Activated CD4-positive, alpha-beta T cell treated with anti-CD3 and anti-CD28 coated beads for 48 hours (primary cell): ENCODE measurements around the gene NMNAT3.

Experiments
- DNase-seq: peaks from one replicate; pipeline ENCODE4 v3.0.0-alpha.2; 2020

The NMNAT3 gene

GRCh38 chr3:139574026-139574947, 103.5 kb downstream of the NMNAT3 start:
- no peak for DNase-seq

DNA sequence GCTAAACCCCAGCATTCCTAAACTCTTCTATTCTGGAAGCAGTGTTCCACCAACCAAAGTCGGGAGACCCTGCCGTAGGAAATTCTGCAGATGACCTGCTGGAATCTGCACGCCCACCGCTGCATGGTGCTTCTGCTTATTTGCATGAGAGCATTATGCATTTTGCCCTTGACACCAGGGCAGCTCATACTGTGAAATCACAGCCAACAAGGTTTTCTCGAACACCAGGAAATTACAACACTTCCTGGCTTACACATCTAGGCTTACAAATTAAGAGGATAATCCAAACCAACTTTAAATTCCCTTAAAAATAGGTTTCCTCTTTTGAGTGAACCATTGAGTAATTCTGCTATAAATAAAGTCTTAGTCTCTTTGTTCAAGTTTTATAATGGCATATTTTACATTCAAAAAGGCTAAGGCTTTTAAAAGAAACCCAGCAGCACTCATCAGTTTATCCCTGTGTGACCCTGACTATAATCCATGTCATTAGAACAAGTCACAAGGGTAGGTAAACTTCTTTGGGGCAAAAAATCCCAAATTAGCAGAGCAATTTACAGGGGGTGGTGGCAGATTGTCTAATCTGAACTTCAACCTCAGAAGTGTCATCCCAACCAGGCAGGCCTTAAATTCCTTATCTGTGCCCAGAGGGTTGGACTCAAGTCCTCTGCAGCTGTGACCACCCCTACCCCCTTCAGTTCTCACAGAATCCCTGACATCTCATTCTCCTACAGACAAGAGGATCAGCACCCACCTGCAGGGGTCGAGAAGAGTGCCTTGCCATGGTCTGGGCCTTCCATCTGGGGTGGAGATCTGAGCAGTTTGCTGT, 104.7 kb downstream of the NMNAT3 start:
- DNase-seq: no peak

GRCh38 chr3:139571711-139572110, 106.1 kb downstream of the NMNAT3 start:
- no peak for DNase-seq

GRCh38 chr3:139564294-139564861, 113.4 kb downstream of the NMNAT3 start:
- no peak for DNase-seq

- DNase-seq: peak; percentile 20
Measured at GRCh38 chr3:139561959-139562676, 115.7 kb downstream of the NMNAT3 start.

- no peak for DNase-seq
Measured at GRCh38 chr3:139561255-139561817, 116.4 kb downstream of the NMNAT3 start.

- no peak for DNase-seq
Measured at GRCh38 chr3:139560411-139560810, 117.4 kb downstream of the NMNAT3 start.

- no peak for DNase-seq
Measured at GRCh38 chr3:139559541-139559940, 118.2 kb downstream of the NMNAT3 start.

DNA sequence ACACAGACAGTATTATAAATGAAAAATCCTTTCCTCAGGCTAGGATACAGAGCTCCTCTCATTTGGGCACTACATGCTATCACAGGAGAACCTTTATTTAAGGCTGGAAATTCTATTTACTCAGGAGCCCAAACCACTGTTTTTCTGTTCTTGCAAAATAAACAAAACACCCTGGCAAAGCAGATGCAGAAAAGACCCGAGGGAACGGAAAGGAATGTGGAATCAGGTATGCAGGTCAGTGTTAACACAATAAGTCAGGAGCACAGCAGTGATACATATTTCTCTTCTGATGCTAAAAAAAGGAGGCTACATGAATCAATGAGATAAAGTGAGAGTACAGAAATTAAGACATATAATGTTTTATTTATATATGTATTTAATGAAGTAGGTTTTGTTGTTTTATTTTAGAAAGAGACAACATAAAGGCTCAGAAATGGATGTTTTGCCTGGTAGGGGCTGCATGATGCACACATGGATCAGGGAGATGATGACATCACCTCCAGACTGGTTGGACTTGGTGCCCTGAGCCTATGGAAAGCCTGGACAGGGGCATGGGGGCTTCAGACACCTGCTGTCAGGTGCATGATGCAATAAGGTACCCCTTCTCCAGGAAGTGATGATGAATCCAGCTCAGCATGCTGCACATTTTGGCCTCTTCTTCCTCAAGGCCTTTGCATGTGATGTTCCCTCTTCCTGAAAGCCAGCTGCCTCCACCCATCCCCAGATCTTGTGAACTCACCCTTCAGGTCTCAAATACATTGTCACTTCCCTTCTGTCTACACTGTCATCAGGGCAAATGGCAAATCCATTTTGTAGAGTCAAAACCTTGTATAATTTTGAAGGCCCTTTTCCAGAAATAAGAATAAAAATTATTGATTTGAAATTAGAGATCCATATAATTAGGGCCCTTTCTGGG, 119.2 kb downstream of the NMNAT3 start:
- no peak for DNase-seq

DNA sequence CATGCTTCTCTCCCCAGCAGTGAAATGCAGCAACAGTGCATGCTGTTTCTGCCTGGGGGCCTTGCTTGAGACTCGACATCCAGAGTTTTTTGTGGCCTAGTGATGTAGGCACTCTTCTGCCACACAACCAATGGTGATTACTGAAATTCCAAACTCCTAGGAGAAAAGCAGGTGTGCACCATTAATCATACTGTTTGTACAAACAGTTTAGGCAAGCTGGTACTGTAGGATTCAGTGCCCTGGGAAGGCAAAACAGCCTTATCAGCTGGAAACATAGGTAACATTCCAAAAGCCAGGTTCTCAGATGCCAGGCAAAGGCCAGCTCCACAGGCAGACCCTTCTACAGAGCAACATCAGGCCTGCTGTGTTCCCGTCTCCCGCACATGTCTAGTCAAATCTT, 120.7 kb downstream of the NMNAT3 start:
- DNase-seq: no peak

- no peak for DNase-seq
Measured at GRCh38 chr3:139555249-139555648, 122.5 kb downstream of the NMNAT3 start.

- DNase-seq: no peak
Measured at GRCh38 chr3:139554628-139555027, 123.1 kb downstream of the NMNAT3 start.

DNA sequence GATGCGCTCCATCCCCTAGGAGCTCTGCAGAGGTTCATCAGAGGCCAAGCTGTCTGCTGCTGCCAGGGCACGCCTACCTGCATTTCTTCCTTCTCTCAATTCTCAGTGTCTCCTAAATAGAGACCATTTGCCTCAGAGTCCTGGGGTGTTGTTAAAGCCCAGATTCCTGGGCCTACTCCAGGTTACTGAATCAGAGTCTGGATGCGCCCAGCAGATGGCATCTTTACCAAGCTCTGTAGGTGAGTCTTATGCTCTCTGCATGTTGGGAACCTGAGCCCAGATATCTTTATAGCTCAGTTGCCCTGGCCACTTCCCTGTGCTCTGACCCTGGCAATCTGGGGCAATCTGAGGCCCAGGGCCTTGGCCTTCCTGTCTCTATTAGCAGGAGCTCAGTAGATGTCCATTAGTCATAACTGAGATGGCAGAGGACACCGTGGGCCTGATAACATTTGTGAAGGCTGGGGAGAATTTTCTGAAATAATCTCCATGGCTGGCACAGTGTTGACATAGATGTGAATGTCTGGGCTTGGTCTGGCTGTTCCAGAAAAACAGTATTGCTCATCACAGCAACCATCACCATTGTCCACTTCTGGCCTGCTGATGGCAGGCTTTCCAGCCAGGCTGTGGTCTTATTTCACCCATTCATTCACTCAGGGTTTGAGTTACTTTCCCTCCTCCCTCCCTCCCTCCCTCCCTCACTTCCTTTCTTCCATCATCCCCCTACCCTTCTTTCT, 125.0 kb downstream of the NMNAT3 start:
- DNase-seq: no peak

DNA sequence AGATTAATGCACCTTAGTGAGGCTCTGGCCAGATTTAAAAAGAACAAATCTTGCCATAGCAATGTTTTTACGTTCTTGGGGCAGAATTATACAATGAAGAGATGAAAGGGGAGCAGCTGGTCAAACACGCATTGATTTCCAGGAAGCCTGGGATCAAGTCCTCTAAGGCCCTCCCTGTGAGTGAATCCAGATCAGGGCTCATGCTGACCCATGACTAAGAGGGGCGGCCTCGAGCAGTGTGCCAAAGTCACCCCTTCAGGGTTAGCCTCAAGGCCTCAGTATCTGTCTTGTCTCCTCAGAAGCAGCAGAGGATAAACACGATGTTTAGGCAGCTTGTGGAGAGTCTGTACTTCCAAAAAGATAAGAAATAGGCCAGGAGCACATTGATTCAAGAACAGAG, 129.0 kb downstream of the NMNAT3 start:
- no peak for DNase-seq

DNA sequence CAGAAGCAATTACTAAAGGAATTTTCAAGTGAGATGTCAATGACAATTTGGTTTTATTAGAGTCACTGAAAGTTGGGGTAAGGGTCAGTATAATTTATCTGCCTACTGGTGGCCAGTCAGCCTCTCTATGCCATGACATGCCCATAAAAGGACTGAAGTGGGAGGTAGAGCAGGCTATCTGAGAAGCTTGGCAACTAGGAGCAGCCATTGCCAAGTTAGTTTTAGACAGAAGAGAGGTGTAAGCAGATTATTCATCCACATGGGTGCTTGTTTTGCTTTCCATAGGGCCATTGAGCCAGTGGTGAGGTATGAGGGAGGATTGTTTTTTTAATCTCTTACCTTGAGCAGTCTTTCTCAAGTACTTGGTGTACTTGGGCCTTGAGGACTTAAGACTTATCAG, 130.1 kb downstream of the NMNAT3 start:
- no peak for DNase-seq

DNA sequence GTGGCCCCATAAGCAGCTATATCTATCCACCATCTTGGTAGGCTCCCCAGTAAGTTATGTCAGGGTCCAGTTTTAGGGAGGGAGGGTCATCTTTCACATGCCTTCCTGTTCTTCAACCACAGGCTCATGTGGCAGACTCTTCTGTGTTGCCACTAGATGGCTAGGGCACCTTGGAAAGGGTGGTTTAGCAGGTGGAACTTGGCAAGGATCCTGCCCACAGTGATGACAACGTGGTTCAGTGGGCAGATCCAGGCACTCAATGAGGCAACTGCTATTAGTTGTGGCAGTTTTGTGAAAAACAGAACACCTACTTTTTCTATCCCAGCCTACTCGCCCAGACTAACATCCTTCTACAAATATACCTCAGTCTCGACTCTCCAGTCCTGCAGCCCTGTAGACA, 131.0 kb downstream of the NMNAT3 start:
- no peak for DNase-seq

DNA sequence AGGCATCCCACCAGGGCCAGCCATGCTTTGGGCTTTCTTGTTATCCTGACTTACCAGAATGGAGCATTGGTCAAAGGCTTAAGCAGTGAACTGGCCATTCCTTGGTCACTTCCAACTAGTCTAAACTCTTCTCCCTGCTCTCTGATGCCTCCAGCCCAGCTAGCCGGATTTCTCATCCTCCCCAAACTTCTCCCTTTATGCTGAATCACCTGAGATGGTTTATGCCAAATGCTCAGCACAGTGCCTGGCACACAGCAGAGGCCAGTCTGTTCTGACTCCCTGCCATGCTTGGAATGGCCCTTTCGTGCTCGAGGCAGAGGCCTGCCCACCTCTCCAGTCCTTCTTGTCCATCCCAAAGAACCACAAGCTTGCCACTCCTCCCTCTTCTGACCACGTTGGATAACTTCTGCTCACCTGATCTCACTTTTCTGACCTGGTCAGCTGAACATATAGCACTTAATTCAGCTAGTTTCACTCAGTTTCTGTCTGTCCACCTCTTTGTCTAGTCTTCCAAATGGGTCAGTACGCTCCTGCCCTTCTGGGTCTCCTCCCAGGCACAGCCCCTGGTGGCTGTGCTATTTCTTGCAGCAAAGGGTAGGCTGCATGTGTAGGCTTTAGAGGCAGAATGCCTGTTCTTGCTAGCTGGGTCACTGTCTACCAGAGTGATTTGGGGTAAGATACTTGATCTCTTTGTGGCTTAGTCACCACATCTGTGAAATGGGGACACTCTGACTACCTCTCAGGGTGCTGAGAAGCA, 136.1 kb downstream of the NMNAT3 start:
- no peak for DNase-seq

DNA sequence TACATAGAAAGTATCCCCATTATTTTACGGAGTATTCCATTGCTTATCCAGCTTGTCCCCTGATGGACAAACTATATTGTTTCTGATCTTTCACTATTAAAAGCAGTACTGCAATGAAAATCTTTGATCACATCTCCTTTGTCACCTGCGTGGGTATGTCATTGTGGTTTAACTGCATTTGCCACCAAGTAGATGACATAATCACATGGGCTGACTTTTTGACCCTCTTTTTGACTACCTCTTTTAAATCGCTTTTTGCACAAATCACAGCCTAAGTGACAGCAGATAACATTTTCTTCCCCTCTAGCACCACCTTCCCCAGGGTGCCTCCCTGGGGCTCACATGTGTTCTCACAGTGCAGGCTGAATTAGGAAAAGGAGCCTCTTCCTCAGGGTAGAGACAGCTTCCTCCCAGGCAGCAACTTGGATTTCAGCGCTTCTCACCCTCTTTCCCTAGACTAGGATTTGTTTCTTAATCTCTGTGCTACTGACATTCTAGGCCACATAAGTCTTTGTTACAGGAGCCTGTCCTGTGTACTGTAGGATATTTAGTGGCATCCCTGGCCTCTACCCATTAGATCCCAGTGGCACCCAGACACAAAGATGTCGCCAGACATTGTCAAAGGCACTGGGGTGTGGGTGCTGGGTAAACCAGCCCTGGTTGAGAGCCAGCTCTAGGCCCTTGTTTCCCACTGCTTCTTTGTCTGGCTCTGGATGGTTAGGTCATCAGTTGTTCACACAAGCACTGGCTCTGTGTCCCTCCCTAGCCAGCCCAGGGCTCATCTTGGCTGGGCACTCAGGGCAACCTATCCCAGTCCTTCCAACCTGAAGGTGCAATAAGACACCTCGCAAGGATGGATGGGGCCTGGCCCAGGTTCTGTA, 136.9 kb downstream of the NMNAT3 start:
- DNase-seq: no peak

- DNase-seq: no peak
Measured at GRCh38 chr3:139538733-139539132, 139.0 kb downstream of the NMNAT3 start.
